ENCODE measurements around the gene NCAPG2. TPM values are rescaled to one million over a fixed set of nuclear protein-coding genes. Genes with fewer than 3 reads are reported as not detected.

Gene NCAPG2
- total RNA-seq, 1 experiment from 2014 or later = 67.3 TPM

- intact Hi-C loops (cut with micrococcal nuclease; ENCODE audit: unreplicated experiment) = loop anchor here (5.0 to 10.0 kb wide), 2 partner anchors 62 to 154 kb away; no protein-coding TSS in a partner anchor
- no peaks in the 10 kb centered on the region for H3K27me3 ChIP-seq (replicated peaks; ENCODE audit: control insufficient read depth, insufficient read depth, low read length)
These were observed 118.0 kb downstream of the NCAPG2 start for GRCh38 chr7:158586499-158587161.

DNA sequence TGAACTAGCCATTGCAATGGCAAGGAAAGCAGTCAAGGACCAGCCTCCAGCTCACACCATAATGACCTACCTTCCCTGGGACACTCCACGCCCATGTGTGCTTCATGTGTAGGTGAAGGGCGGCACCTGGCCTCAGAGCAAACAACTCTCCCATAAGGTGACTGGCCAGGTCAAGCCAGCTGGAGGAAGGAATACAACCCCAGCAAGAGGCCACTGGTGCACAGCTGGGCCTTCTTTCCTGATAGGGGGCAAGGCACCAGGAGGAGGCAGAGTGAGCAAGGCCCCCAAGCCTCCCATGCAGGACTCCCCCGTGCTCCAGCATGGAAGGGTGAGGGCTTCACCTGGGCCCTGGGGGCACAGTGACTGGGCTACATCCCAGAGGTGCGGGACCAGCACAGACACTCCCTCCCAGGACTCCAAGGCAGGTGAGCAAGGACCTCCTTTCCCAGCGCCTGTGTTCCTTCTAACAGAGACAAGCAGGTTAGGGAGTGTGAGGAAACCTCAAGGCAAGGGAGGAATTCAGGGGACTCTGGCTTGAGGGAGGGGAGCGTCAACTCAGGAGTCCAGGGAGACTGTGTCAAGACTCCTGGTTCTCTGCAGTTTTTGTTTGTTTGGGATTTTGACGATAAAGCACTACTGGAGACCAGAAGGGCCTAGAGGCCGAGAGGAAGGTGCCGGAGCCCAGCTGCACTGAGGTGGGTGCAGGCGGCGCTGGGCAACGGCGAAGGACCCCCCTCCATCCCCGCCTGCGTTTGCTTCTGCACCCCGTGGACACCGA lies 118.7 kb downstream of the NCAPG2 start:
- Histone ChIP-seq H3K9me3 (peaks cover 2% of the 10 kb centered on the region; the same call in 1 of the 2 replicates), H3K36me3 (ENCODE audit: control insufficient read depth, insufficient read depth, low read length) (no peaks in the 10 kb centered on the region; the same call in 1 of the 2 replicates), H3K4me3 (ENCODE audit: low read depth, low read length) (peak overlapping the region; percentile 50), H3K4me1 (peaks cover 28% of the 10 kb centered on the region), H3K27me3 (replicated peaks; ENCODE audit: control insufficient read depth, insufficient read depth, low read length) (no peaks in the 10 kb centered on the region)
- BruUV-seq (replicated peaks) = no TSS peak
- peak; percentile 49 to 80 for DNase-seq
- CTCF ChIA-PET = no interaction called here
- Mint-ChIP-seq H3K9me3 (ENCODE audit: unreplicated experiment) (no peaks in the 10 kb centered on the region), H3K36me3 (ENCODE audit: insufficient read depth, unreplicated experiment) (no peaks in the 10 kb centered on the region), H3K4me1 (ENCODE audit: low read depth, unreplicated experiment) (peaks cover 10% of the 10 kb centered on the region), H3K27me3 (ENCODE audit: insufficient read depth, unreplicated experiment) (peaks cover 2% of the 10 kb centered on the region), H3K4me3 (ENCODE audit: unreplicated experiment) (peak overlapping the region; percentile 72), H3K27ac (ENCODE audit: unreplicated experiment) (peak overlapping the region; percentile 27)
- TF ChIP-seq CTCF (IDR thresholded peaks at IDR 0.05; ENCODE audit: insufficient read depth in 1 of 2, low read depth in 1 of 2, low read length in 1 of 2, severe bottlenecking in 1 of 2, unreplicated experiment in 1 of 2) = peak in 1 of 2 experiments; percentile 27
- POLR2A ChIA-PET = no interaction called here
- intact Hi-C loops (cut with micrococcal nuclease; ENCODE audit: unreplicated experiment) = loop anchor here (5.0 to 10.0 kb wide), 2 partner anchors 61 to 154 kb away; no protein-coding TSS in a partner anchor

More at GRCh38 chr7:158586499-158587161, 118.0 kb downstream of the NCAPG2 start:
- TF ChIP-seq CTCF (IDR thresholded peaks at IDR 0.05; ENCODE audit: insufficient read depth in 1 of 2, low read depth in 1 of 2, low read length in 1 of 2, severe bottlenecking in 1 of 2, unreplicated experiment in 1 of 2) = no peak
- no peak for DNase-seq
- no peaks in the 10 kb centered on the region; the same call in 1 of the 2 replicates for H3K36me3 ChIP-seq (ENCODE audit: control insufficient read depth, insufficient read depth, low read length)
- no peaks in the 10 kb centered on the region for H3K36me3 Mint-ChIP-seq (ENCODE audit: insufficient read depth, unreplicated experiment)
- peak overlapping the region; percentile 27 for H3K27ac Mint-ChIP-seq (ENCODE audit: unreplicated experiment)
- peak overlapping the region; percentile 50 for H3K4me3 ChIP-seq (ENCODE audit: low read depth, low read length)
- peak overlapping the region; percentile 72 for H3K4me3 Mint-ChIP-seq (ENCODE audit: unreplicated experiment)
- H3K9me3 Mint-ChIP-seq (ENCODE audit: unreplicated experiment) = no peaks in the 10 kb centered on the region
- peaks cover 2% of the 10 kb centered on the region for H3K27me3 Mint-ChIP-seq (ENCODE audit: insufficient read depth, unreplicated experiment)
- no peaks in the 10 kb centered on the region for H3K9me3 ChIP-seq
- CTCF ChIA-PET = no interaction called here
- peaks cover 10% of the 10 kb centered on the region for H3K4me1 Mint-ChIP-seq (ENCODE audit: low read depth, unreplicated experiment)
- POLR2A ChIA-PET = no interaction called here
- BruUV-seq (replicated peaks) = no TSS peak
- peaks cover 21% of the 10 kb centered on the region for H3K4me1 ChIP-seq

DNA sequence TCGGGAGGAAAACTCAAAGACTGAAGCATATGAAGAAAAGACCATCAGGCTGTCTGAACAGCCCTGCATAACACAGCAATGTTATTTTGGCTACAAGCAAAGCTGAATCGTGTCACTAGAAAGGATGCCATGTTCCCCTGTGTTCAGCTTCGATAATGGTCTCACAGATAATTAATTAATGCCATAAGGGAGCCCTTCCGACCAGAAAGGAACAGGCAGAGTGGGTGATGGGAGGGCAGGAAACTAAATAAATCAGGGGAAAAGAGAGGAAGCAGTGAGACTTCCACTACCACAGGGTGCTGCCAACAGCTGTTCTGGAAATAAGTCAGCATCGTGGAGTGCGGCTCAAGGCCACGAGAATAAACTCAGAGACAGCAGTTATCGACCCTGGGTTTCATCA lies 120.2 kb downstream of the NCAPG2 start:
- no peak for DNase-seq
- no TSS peak for BruUV-seq (replicated peaks)

More for the DNA sequence above, 120.2 kb downstream of the NCAPG2 start:
- Mint-ChIP-seq H3K27me3 (ENCODE audit: insufficient read depth, unreplicated experiment) (peaks cover 2% of the 10 kb centered on the region), H3K36me3 (ENCODE audit: insufficient read depth, unreplicated experiment) (no peaks in the 10 kb centered on the region), H3K27ac (ENCODE audit: unreplicated experiment) (no peak overlapping the region), H3K4me1 (ENCODE audit: low read depth, unreplicated experiment) (peaks cover 10% of the 10 kb centered on the region), H3K4me3 (ENCODE audit: unreplicated experiment) (no peak overlapping the region), H3K9me3 (ENCODE audit: unreplicated experiment) (no peaks in the 10 kb centered on the region)
- no peaks in the 10 kb centered on the region for H3K27me3 ChIP-seq (replicated peaks; ENCODE audit: control insufficient read depth, insufficient read depth, low read length)
- no peaks in the 10 kb centered on the region; the same call in 1 of the 2 replicates for H3K36me3 ChIP-seq (ENCODE audit: control insufficient read depth, insufficient read depth, low read length)
- POLR2A ChIA-PET = no interaction called here
- intact Hi-C loops (cut with micrococcal nuclease; ENCODE audit: unreplicated experiment) = loop anchor here (10.0 kb wide), 1 partner anchor 60 kb away; no protein-coding TSS in a partner anchor
- CTCF ChIA-PET = no interaction called here
- TF ChIP-seq CTCF (IDR thresholded peaks at IDR 0.05; ENCODE audit: insufficient read depth in 1 of 2, low read depth in 1 of 2, low read length in 1 of 2, severe bottlenecking in 1 of 2, unreplicated experiment in 1 of 2) = no peak
- H3K4me1 ChIP-seq = peaks cover 18% of the 10 kb centered on the region
- peaks cover 14% of the 10 kb centered on the region; the same call in 1 of the 2 replicates for H3K9me3 ChIP-seq
- H3K4me3 ChIP-seq (ENCODE audit: low read depth, low read length) = no peak overlapping the region

All from Caco-2 (cell line).